HTR-8/SVneo (cell line): Measurements from ENCODE around the gene SLC6A18.

Experiments used
- DNase-seq: peaks from one replicate; pipeline ENCODE4 v3.0.0; 2011; ENCODE audit warnings: low spot score, mixed read lengths; ENCODE audit not compliant: insufficient read length
- FAIRE-seq: peaks from 2 replicates; lab custom pipeline; 2011; peaks lifted over from hg19 to GRCh38; lab: Jason Lieb, UNC

SLC6A18 gene

GRCh38 chr5:1202026-1202797, 23.0 kb upstream of the SLC6A18 start:
- DNase-seq: no peak

GRCh38 chr5:1202798-1203185, 22.4 kb upstream of the SLC6A18 start:
- DNase-seq: no peak
- FAIRE-seq: no peak

More at GRCh38 chr5:1202026-1202797, 23.0 kb upstream of the SLC6A18 start:
- FAIRE-seq: no peak

GRCh38 chr5:1203311-1203967, 21.7 kb upstream of the SLC6A18 start:
- FAIRE-seq (no peak), DNase-seq (no peak)

- FAIRE-seq (no peak), DNase-seq (no peak)
Measured at GRCh38 chr5:1203968-1204692, 21.1 kb upstream of the SLC6A18 start.

GRCh38 chr5:1204693-1205242, 20.4 kb upstream of the SLC6A18 start:
- peak; percentile 54 for DNase-seq
- no peak for FAIRE-seq

- FAIRE-seq: no peak
- DNase-seq: no peak
Measured at GRCh38 chr5:1205255-1206180, 19.7 kb upstream of the SLC6A18 start.

GRCh38 chr5:1206521-1207412, 18.4 kb upstream of the SLC6A18 start:
- peak; percentile 23 for FAIRE-seq

GRCh38 chr5:1207555-1207954, 17.6 kb upstream of the SLC6A18 start:
- DNase-seq (no peak), FAIRE-seq (no peak)

More at GRCh38 chr5:1206521-1207412, 18.4 kb upstream of the SLC6A18 start:
- no peak for DNase-seq

- FAIRE-seq: no peak
Measured at GRCh38 chr5:1208221-1208742, 16.9 kb upstream of the SLC6A18 start.

GRCh38 chr5:1208743-1209488, 16.3 kb upstream of the SLC6A18 start:
- FAIRE-seq (peak; percentile 16), DNase-seq (peak; percentile 95)

More at GRCh38 chr5:1208221-1208742, 16.9 kb upstream of the SLC6A18 start:
- no peak for DNase-seq

- no peak for FAIRE-seq
- DNase-seq: no peak
Measured at GRCh38 chr5:1209489-1209852, 15.7 kb upstream of the SLC6A18 start.

GRCh38 chr5:1209896-1210776, 15.0 kb upstream of the SLC6A18 start:
- DNase-seq (no peak), FAIRE-seq (no peak)

- DNase-seq: no peak
- no peak for FAIRE-seq
Measured at GRCh38 chr5:1210832-1211251, 14.3 kb upstream of the SLC6A18 start.

GRCh38 chr5:1211701-1212100, 13.5 kb upstream of the SLC6A18 start:
- DNase-seq: no peak
- peak; percentile 99 for FAIRE-seq

- FAIRE-seq (no peak), DNase-seq (no peak)
Measured at GRCh38 chr5:1212271-1212670, 12.9 kb upstream of the SLC6A18 start.

- FAIRE-seq: no peak
- DNase-seq: no peak
Measured at GRCh38 chr5:1212881-1213280, 12.3 kb upstream of the SLC6A18 start.
